ENCODE results near the gene PLAAT2.
"Not testable (repeated sequence)": the region's sequence is repeated elsewhere in the genome, so short reads cannot be mapped to it uniquely, and the experiment has no call there.

PLAAT2 gene

GRCh38 chr11:63554877-63555223 is 8.3 kb downstream of the PLAAT2 start:
- TF ChIP-seq CTCF (IDR thresholded peaks at IDR 0.05; ENCODE audit: low read depth, low read length, missing control alignments), result no peak
- DNase-seq (ENCODE audit: extremely low read depth, low read depth), result no peak

DNA sequence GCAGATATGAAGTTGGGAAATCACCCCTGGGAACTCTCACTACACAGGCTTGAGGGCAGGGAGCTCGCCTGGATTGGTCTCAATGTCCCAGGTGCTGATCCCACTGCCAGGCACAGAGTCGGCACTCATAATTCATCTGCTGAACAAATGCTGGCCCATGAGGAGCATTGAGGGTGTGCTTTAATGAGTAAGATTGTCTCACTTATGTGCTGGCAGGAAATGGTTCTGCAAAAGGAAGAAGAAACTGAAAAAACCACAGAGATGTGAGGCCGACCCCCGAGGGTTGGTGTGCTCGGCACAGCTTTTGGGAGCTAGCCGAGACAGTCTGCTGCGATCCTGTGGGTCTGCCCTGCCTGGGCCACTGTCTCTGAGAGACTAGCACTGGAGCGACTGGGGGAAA is 9.4 kb downstream of the PLAAT2 start:
- TF ChIP-seq CTCF (IDR thresholded peaks at IDR 0.05; ENCODE audit: low read depth, low read length, missing control alignments), result no peak
- DNase-seq (ENCODE audit: extremely low read depth, low read depth), result no peak
- H3K4me3 ChIP-seq (replicated peaks; ENCODE audit: low read depth, low read length), result no peak overlapping the region

More at GRCh38 chr11:63554877-63555223, 8.3 kb downstream of the PLAAT2 start:
- no peak overlapping the region for H3K4me3 ChIP-seq (replicated peaks; ENCODE audit: low read depth, low read length)

GRCh38 chr11:63552921-63553320 is 10.3 kb downstream of the PLAAT2 start:
- no peak overlapping the region for H3K4me3 ChIP-seq (replicated peaks; ENCODE audit: low read depth, low read length)
- no peak for TF ChIP-seq CTCF (IDR thresholded peaks at IDR 0.05; ENCODE audit: low read depth, low read length, missing control alignments)
- DNase-seq (ENCODE audit: extremely low read depth, low read depth), result no peak

DNA sequence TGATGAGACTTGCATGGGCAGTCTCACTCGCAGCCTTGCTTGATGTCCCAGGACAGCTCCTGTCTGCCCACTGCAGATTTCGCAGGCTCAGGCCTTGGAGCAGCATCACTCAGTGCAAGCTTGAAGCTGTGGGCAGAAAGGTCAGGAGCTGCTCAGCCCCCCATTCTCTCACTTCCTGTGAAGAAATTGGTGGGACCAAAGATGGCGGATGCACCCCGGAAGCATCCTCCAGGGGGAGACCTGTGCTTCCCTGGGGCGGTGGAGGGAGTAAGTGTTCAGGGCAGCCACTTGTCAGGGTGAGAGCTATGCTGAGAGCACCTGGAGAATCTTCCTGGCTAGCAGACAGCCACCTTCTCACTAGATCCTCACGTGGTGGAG is 11.3 kb downstream of the PLAAT2 start:
- DNase-seq (ENCODE audit: extremely low read depth, low read depth), result no peak
- TF ChIP-seq CTCF (IDR thresholded peaks at IDR 0.05; ENCODE audit: low read depth, low read length, missing control alignments), result no peak
- H3K4me3 ChIP-seq (replicated peaks; ENCODE audit: low read depth, low read length), result no peak overlapping the region

GRCh38 chr11:63551091-63551888 is 11.9 kb downstream of the PLAAT2 start:
- no peak for TF ChIP-seq CTCF (IDR thresholded peaks at IDR 0.05; ENCODE audit: low read depth, low read length, missing control alignments)
- no peak for DNase-seq (ENCODE audit: extremely low read depth, low read depth)
- H3K4me3 ChIP-seq (replicated peaks; ENCODE audit: low read depth, low read length), result no peak overlapping the region

GRCh38 chr11:63550156-63550700 is 13.0 kb downstream of the PLAAT2 start:
- H3K4me3 ChIP-seq (replicated peaks; ENCODE audit: low read depth, low read length); DNase-seq (ENCODE audit: extremely low read depth, low read depth): not testable (repeated sequence)

GRCh38 chr11:63549411-63549810 is 13.8 kb downstream of the PLAAT2 start:
- no peak for DNase-seq (ENCODE audit: extremely low read depth, low read depth)
- no peak for TF ChIP-seq CTCF (IDR thresholded peaks at IDR 0.05; ENCODE audit: low read depth, low read length, missing control alignments)
- no peak overlapping the region for H3K4me3 ChIP-seq (replicated peaks; ENCODE audit: low read depth, low read length)
